PC-3 (cell line): ENCODE data around the gene TMEM212. TPM values are rescaled to one million over a fixed set of nuclear protein-coding genes. Genes with fewer than 3 reads are reported as not detected.
A peak's percentile ranks its signal among the peaks of the same experiment; 100 is the strongest.
"Not testable (repeated sequence)": the region's sequence is repeated elsewhere in the genome, so short reads cannot be mapped to it uniquely, and the experiment has no call there.

Source experiments
- ATAC-seq: fragments of 200-7000 bp; cut with Tn5 transposase; 2 replicates; pipeline ENCODE4 v1.9.1; 2020; ENCODE audit warnings: mild to moderate bottlenecking, moderate library complexity
- BruUV-seq: library from RNA; stranded (reverse); fragments of 400-500 nt; replicated peaks from 2 replicates; lab custom pipeline; 2021; lab: Mats Ljungman, UMichigan
- CTCF ChIA-PET: fragments of 300-600 bp; sonication (Branson Sonifier 250); formaldehyde crosslinking; loops from one replicate; lab custom pipeline; 2022; ENCODE audit warnings: antibody characterized with exemption; lab: Charles Lee
- POLR2A ChIA-PET: fragments of 300-600 bp; sonication (Branson Sonifier 250); formaldehyde crosslinking; loops from one replicate; lab custom pipeline; 2022; ENCODE audit warnings: antibody characterized with exemption; ENCODE audit not compliant: unreplicated experiment; lab: Charles Lee
- DNase-seq: peaks from one replicate; pipeline ENCODE4 v3.0.0-alpha.2; 2015
- H2AFZ ChIP-seq: fragments of 300-600 bp; sonication (generic); 2 replicates; pipeline ENCODE4 v1.6.0; 2016; ENCODE audit warnings: antibody characterized with exemption, low read length
- H3F3A ChIP-seq: fragments of 300-600 bp; sonication (generic); one replicate; pipeline ENCODE4 v1.6.0; 2017; ENCODE audit warnings: antibody characterized with exemption, low read length, control low read depth, mild to moderate bottlenecking; ENCODE audit not compliant: unreplicated experiment
- H3K27ac ChIP-seq: fragments of 300-600 bp; sonication (generic); 2 replicates; pipeline ENCODE4 v1.5.1; 2016; ENCODE audit warnings: mild to moderate bottlenecking, low read length
- H3K27me3 ChIP-seq: fragments of 300-600 bp; sonication (generic); 2 replicates; pipeline ENCODE4 v1.6.1; 2016; ENCODE audit warnings: low read length, mixed read lengths
- H3K36me3 ChIP-seq: fragments of 300-600 bp; sonication (generic); 2 replicates; pipeline ENCODE4 v1.6.1; 2016; ENCODE audit warnings: low read depth, mixed run types, low read length, mixed read lengths
- H3K4me1 ChIP-seq: fragments of 300-600 bp; sonication (generic); 2 replicates; pipeline ENCODE4 v1.5.1; 2016; ENCODE audit warnings: low read length; ENCODE audit not compliant: insufficient read depth
- H3K4me2 ChIP-seq: fragments of 300-600 bp; sonication (generic); 2 replicates; pipeline ENCODE4 v1.6.0; 2016; ENCODE audit warnings: low read length
- H3K4me3 ChIP-seq: fragments of 300-600 bp; sonication (generic); 2 replicates; pipeline ENCODE4 v1.5.1; 2016; ENCODE audit warnings: mild to moderate bottlenecking, low read length, mixed read lengths
- H3K79me2 ChIP-seq: fragments of 300-600 bp; sonication (generic); 2 replicates; pipeline ENCODE4 v1.6.1; 2017; ENCODE audit warnings: low read length, mixed read lengths
- H3K9ac ChIP-seq: fragments of 300-600 bp; sonication (generic); 2 replicates; pipeline ENCODE4 v1.6.0; 2016; ENCODE audit warnings: mild to moderate bottlenecking, low read length
- H3K9me2 ChIP-seq: fragments of 300-600 bp; sonication (generic); replicated peaks from 2 replicates; pipeline ENCODE4 v1.6.1; 2016; ENCODE audit warnings: mixed run types, low read length, mixed read lengths
- H3K9me3 ChIP-seq: fragments of 300-600 bp; sonication (generic); 2 replicates; pipeline ENCODE4 v1.6.1; 2016; ENCODE audit warnings: low read length, mixed read lengths
- H4K20me1 ChIP-seq: fragments of 300-600 bp; sonication (generic); 2 replicates; pipeline ENCODE4 v1.6.1; 2016; ENCODE audit warnings: low read length, mixed read lengths
- EZH2 ChIP-seq: fragments of 300-600 bp; sonication (generic); IDR thresholded peaks from one replicate; pipeline ENCODE4 v1.6.1; 2017; ENCODE audit warnings: antibody characterized with exemption, mild to moderate bottlenecking, low read length; ENCODE audit not compliant: unreplicated experiment
- EZH2phosphoT487 ChIP-seq: fragments of 300-600 bp; sonication (generic); IDR thresholded peaks from 2 replicates; pipeline ENCODE4 v1.6.1; 2018; ENCODE audit warnings: mild to moderate bottlenecking, antibody characterized with exemption, low read length, borderline replicate concordance
- intact Hi-C: fragments of 100-400 bp; cut with micrococcal nuclease; formaldehyde crosslinking; loops from 2 replicates; pipeline ENCODE4 v1.9.0; 2023
- total RNA-seq: library from RNA; depleted of rRNA; stranded (reverse); fragments of >200 nt; gene quantifications from 2 replicates; pipeline ENCODE4 v1.2.3, GENCODE V29; 2014
- TF ChIP-seq, protein P1 (sequence below): fragments of 300-600 bp; sonication (generic); conservative IDR thresholded peaks from 2 replicates; pipeline ENCODE4 v1.5.1; 2017; ENCODE audit warnings: antibody characterized with exemption, low read depth, mild to moderate bottlenecking, low read length

The TMEM212 gene
- total RNA-seq, 1 experiment from 2014 or later, result not detected

DNA sequence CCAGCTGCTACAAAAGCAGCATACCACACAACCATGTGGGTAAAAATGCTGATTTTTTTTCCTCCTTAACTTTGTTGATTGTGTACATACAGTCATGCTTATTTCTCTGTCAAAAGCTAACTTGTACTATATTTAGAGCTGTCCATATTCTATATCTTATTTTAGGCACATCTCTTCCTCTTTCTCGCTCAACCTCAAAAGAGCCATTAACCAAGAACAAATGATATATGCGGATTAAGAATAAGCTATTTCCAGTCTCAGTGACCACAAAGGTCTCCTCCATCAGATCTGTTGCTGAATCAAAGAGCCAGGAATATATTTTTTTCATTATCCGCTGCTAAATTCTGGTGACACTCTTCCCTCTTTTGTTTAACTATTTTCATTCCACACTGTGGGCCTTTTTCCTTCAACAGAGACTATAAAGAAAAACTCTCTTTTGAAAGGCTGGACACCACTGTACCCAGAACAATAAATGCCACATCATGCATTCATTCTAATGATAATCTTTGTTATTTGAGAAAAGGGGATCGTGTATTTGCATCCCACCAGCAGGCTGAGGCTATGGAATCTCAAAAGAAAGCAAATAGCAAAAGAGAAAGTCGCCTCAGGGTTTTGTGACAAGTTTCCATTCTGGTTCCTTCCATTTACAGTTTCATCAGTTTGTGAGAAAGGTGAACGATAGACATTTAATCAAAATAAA lies 8.0 kb downstream of the TMEM212 start:
- no peaks in the 10 kb centered on the region for H3K79me2 ChIP-seq
- no peak for DNase-seq
- no peaks in the 10 kb centered on the region for H4K20me1 ChIP-seq
- no peaks in the 10 kb centered on the region for H3K9me2 ChIP-seq
- H3K9ac ChIP-seq, result no peak overlapping the region; the same call in 1 of the 2 replicates
- H3K4me3 ChIP-seq, result no peak overlapping the region
- H3F3A ChIP-seq, result no peaks in the 10 kb centered on the region
- TF ChIP-seq, protein P1, sequence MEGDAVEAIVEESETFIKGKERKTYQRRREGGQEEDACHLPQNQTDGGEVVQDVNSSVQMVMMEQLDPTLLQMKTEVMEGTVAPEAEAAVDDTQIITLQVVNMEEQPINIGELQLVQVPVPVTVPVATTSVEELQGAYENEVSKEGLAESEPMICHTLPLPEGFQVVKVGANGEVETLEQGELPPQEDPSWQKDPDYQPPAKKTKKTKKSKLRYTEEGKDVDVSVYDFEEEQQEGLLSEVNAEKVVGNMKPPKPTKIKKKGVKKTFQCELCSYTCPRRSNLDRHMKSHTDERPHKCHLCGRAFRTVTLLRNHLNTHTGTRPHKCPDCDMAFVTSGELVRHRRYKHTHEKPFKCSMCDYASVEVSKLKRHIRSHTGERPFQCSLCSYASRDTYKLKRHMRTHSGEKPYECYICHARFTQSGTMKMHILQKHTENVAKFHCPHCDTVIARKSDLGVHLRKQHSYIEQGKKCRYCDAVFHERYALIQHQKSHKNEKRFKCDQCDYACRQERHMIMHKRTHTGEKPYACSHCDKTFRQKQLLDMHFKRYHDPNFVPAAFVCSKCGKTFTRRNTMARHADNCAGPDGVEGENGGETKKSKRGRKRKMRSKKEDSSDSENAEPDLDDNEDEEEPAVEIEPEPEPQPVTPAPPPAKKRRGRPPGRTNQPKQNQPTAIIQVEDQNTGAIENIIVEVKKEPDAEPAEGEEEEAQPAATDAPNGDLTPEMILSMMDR, result no peak
- TF ChIP-seq EZH2 (no peak), EZH2phosphoT487 (no peak)
- H3K27ac ChIP-seq, result peak overlapping the region; percentile 29
- BruUV-seq, result no TSS peak
- CTCF ChIA-PET, result no interaction called here
- intact Hi-C loops, result no loop called here
- no peak overlapping the region for H2AFZ ChIP-seq
- no peaks in the 10 kb centered on the region for H3K27me3 ChIP-seq
- POLR2A ChIA-PET, result no interaction called here
- no peak for ATAC-seq
- peaks cover 13% of the 10 kb centered on the region; the same call in 1 of the 2 replicates for H3K36me3 ChIP-seq
- 0 out of 2 replicates have a peak overlapping the region, but pooled peaks have one; percentile 14 for H3K4me2 ChIP-seq
- peaks cover 5% of the 10 kb centered on the region; the same call in 1 of the 2 replicates for H3K4me1 ChIP-seq
- peaks cover 26% of the 10 kb centered on the region for H3K9me3 ChIP-seq

DNA sequence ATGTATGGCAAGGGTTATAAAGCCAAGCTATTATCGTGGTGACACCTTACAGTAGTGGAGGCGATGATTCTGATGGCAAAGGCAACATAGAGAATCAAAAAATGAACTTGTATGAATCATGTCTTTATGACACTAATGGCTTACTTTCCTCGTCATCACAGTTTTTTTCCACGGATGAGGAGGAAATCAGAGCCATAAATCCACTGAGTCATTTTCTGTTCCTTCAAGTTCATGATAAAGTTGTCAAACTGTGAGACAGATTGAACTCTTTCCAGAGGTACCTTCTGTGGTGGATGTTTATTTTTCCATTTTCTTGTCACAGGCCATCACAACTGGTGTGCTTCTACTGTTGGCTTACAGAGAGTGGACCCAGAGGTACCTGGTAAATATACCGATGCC lies 8.5 kb downstream of the TMEM212 start:
- Histone ChIP-seq H3K27ac (peak overlapping the region; percentile 29), H3K79me2 (no peaks in the 10 kb centered on the region), H3K4me2 (0 out of 2 replicates have a peak overlapping the region, but pooled peaks have one; percentile 14), H3K9ac (no peak overlapping the region), H3K4me1 (peaks cover 5% of the 10 kb centered on the region; the same call in 1 of the 2 replicates), H3K9me3 (peaks cover 28% of the 10 kb centered on the region), H3F3A (no peaks in the 10 kb centered on the region), H3K4me3 (no peak overlapping the region), H4K20me1 (no peaks in the 10 kb centered on the region), H3K36me3 (peaks cover 13% of the 10 kb centered on the region; the same call in 1 of the 2 replicates), H2AFZ (no peak overlapping the region), H3K9me2 (no peaks in the 10 kb centered on the region), H3K27me3 (no peaks in the 10 kb centered on the region)
- no TSS peak for BruUV-seq
- ATAC-seq (peak; percentile 76), DNase-seq (peak; percentile 82)
- no peak for TF ChIP-seq EZH2
- no peak for TF ChIP-seq EZH2phosphoT487
- TF ChIP-seq, protein P1, result no peak
- ChIA-PET CTCF (no interaction called here), POLR2A (no interaction called here)
- intact Hi-C loops, result no loop called here

DNA sequence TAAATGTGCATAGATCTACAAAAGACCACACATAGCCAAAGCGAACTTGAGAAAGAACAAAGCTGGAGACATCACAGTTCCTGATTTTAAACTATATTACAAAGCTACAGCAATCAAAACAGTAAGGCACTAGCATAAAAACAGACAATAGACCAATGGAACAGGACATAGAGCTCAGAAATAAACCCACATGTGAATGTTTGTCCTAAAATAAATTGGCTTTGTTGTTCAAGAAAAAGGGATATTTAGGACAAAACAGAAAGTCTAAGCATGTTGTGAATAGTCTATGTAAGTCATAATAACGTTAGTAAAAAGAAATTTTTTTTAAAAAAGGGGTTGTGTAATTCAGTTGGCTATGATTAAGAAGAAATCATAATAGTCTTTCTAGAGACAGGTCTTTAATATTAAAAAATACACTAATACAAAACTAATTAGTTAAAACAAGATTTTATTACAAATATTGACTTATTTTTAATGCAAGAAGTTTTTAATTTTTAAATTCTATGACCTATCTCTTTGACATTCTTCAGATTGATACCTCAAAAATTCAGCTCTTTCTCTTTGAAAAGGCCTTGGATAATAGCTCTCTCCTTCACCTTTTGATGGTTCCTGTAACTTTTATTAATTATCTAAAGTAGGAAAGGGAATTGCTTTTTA lies 11.6 kb downstream of the TMEM212 start:
- BruUV-seq, result no TSS peak
- DNase-seq (peak; percentile 22), ATAC-seq (no peak)

DNA sequence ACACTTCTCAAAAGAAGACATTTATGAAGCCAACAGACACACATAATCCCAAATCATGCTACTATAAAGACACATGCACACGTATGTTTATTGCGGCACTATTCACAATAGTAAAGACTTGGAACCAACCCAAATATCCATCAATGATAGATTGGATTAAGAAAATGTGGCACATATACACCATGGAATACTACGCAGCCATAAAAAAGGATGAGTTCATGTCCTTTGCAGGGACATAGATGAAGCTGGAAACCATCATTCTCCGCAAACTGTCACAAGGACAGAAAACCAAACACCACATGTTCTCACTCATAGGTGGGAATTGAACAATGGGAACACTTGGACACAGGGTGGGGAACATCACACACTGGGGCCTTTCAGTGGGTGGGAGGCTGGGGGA lies 15.6 kb downstream of the TMEM212 start:
- H4K20me1 ChIP-seq, ATAC-seq, H3F3A ChIP-seq, H3K79me2 ChIP-seq, POLR2A ChIA-PET, H2AFZ ChIP-seq, intact Hi-C loops, BruUV-seq, H3K4me1 ChIP-seq, H3K27ac ChIP-seq, CTCF ChIA-PET, DNase-seq, H3K27me3 ChIP-seq, H3K4me2 ChIP-seq, H3K4me3 ChIP-seq, H3K9me2 ChIP-seq, H3K9ac ChIP-seq: not testable (repeated sequence)
- Histone ChIP-seq H3K9me3 (peaks cover 24% of the 10 kb centered on the region), H3K36me3 (peaks cover 10% of the 10 kb centered on the region; the same call in 1 of the 2 replicates)

More for the DNA sequence above, 11.6 kb downstream of the TMEM212 start:
- ChIA-PET CTCF (no interaction called here), POLR2A (no interaction called here)
- H3K9me3 ChIP-seq, result peaks cover 28% of the 10 kb centered on the region
- TF ChIP-seq, protein P1, result no peak
- TF ChIP-seq EZH2 (no peak), EZH2phosphoT487 (no peak)
- no peaks in the 10 kb centered on the region for H3K27me3 ChIP-seq
- H3K79me2 ChIP-seq, result no peaks in the 10 kb centered on the region
- intact Hi-C loops, result no loop called here
- no peak overlapping the region for H2AFZ ChIP-seq
- no peaks in the 10 kb centered on the region for H3F3A ChIP-seq
- H3K9ac ChIP-seq, result no peak overlapping the region
- H3K9me2 ChIP-seq, result no peaks in the 10 kb centered on the region
- H3K27ac ChIP-seq, result no peak overlapping the region
- H3K4me1 ChIP-seq, result peaks cover 5% of the 10 kb centered on the region; the same call in 1 of the 2 replicates
- H3K36me3 ChIP-seq, result peaks cover 13% of the 10 kb centered on the region; the same call in 1 of the 2 replicates
- H3K4me3 ChIP-seq, result no peak overlapping the region; the same call in 1 of the 2 replicates
- H3K4me2 ChIP-seq, result no peak overlapping the region
- H4K20me1 ChIP-seq, result no peaks in the 10 kb centered on the region
